SK-N-MC (cell line): ENCODE measurements around the gene RGS9.

Experiments
- DNase-seq: peaks from one replicate; pipeline ENCODE4 v3.0.0-alpha.2; 2011; ENCODE audit warnings: low read depth, low spot score
- H3K27ac ChIP-seq: fragments of 200-600 bp; sonication (generic); 2 replicates; pipeline ENCODE4 v1.5.1; 2016; ENCODE audit warnings: mixed run types
- H3K36me3 ChIP-seq: fragments of 200-600 bp; sonication (generic); 2 replicates; pipeline ENCODE4 v1.6.1; 2017; ENCODE audit warnings: antibody characterized with exemption, low read length, mixed read lengths; ENCODE audit not compliant: insufficient read depth
- H3K4me3 ChIP-seq: fragments of 200-600 bp; sonication (generic); 2 replicates; pipeline ENCODE4 v1.5.1; 2016
- H3K9ac ChIP-seq: fragments of 200-600 bp; sonication (generic); 2 replicates; pipeline ENCODE4 v1.8.0; 2017; ENCODE audit warnings: mixed run types, mixed read lengths; ENCODE audit not compliant: insufficient read length
- H3K9me3 ChIP-seq: fragments of 200-600 bp; sonication (generic); 2 replicates; pipeline ENCODE4 v1.6.1; 2017; ENCODE audit warnings: low read depth, mild to moderate bottlenecking, antibody characterized with exemption, low read length, moderate library complexity, mixed read lengths
- EZH2 ChIP-seq: fragments of 200-600 bp; sonication (generic); IDR thresholded peaks from one replicate; pipeline ENCODE4 v1.6.1; 2017; ENCODE audit warnings: antibody characterized with exemption
- FOXP2 ChIP-seq: optimal IDR thresholded peaks from 2 replicates; pipeline ENCODE3; 2011; ENCODE audit warnings: mild to moderate bottlenecking, moderate library complexity; ENCODE audit not compliant: insufficient read depth; ENCODE audit errors: extremely low read length, control extremely low read depth
- POLR2AphosphoS5 ChIP-seq: IDR thresholded peaks from 2 replicates; pipeline ENCODE4 v1.6.1; 2012; ENCODE audit warnings: mild to moderate bottlenecking, low read depth, low read length, borderline replicate concordance

Gene RGS9

DNA sequence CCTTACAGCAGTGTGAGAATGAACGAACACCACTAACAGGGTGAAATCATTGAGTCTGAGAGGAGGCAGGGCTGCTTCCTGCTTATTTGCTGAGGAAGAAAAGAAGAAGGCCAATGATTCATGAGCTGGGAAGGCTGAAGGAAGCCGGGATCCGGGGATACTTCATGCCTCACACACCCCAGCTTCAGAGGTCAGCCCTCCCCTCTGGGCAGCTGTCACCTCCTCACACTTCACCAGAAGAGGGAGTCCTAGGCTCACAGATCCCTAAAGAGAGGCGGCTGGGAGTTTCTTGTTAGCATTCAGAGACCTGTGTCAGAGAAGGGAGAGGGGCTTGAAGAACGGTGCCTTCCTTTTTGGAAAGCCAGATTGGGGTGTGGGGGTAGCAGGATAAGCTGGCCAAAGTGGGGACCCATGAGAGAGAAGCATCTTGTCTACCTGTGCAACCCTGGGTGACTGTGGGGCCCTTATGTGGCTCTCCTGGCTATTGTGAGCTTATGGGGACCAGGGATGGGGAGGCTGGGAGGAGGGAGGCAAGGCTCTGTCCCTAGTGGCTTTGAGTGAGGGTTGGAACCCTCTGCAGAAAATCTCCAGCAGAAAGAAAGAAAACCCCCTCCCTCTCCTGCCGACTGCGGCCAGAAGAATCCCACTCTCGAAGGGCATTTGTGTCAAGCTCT lies 94.6 kb downstream of the RGS9 start:
- Histone ChIP-seq H3K4me3 (no peak overlapping the region), H3K9ac (no peak overlapping the region), H3K27ac (no peak overlapping the region), H3K9me3 (no peaks in the 10 kb centered on the region), H3K36me3 (no peaks in the 10 kb centered on the region)
- no peak for DNase-seq
- TF ChIP-seq EZH2 (no peak), POLR2AphosphoS5 (no peak), FOXP2 (no peak)

DNA sequence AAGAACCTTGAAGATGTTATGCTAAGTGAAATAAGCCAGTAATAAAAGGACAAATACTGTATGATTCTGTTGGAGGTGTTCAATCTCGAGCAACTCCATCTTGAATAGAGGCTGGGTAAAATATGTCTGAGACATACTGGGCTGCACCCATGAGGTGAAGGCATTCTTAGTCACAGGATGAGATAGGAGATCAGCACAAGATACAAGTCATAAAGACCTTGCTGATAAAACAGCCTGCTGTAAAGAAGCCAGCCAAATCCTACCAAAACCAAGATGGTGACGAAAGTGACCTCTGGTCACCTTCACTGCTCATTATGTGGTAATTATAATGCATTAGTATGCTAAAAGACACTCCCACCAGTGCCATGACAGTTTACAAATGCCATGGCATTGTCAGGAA lies 98.1 kb downstream of the RGS9 start:
- no peak overlapping the region for H3K9ac ChIP-seq
- no peaks in the 10 kb centered on the region for H3K36me3 ChIP-seq
- H3K27ac ChIP-seq: no peak overlapping the region
- H3K4me3 ChIP-seq: no peak overlapping the region
- TF ChIP-seq POLR2AphosphoS5 (no peak), EZH2 (no peak), FOXP2 (no peak)
- DNase-seq: no peak
- no peaks in the 10 kb centered on the region for H3K9me3 ChIP-seq

DNA sequence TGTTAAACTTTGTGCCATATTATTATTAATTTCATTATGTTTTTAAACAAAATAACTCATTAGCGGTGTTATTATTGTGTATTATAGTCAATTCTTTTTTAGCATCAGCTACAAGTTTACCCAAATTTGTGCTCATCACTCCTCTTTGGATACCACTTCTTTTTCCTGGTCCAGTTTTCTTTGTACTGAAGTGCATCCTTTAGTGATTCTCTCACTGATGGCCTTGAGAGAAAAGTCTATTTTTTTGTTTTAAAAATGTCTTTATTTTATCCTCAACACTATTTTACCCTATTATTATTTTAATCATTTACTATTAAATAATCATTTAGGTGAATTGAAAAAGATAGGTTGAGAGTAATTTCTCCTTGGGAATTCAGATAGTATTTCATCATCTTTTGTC lies 99.2 kb downstream of the RGS9 start:
- no peak for DNase-seq
- H3K9me3 ChIP-seq: no peaks in the 10 kb centered on the region
- H3K27ac ChIP-seq: no peak overlapping the region
- TF ChIP-seq POLR2AphosphoS5 (no peak), FOXP2 (no peak), EZH2 (no peak)
- H3K36me3 ChIP-seq: no peaks in the 10 kb centered on the region
- no peak overlapping the region for H3K4me3 ChIP-seq
- no peak overlapping the region for H3K9ac ChIP-seq

DNA sequence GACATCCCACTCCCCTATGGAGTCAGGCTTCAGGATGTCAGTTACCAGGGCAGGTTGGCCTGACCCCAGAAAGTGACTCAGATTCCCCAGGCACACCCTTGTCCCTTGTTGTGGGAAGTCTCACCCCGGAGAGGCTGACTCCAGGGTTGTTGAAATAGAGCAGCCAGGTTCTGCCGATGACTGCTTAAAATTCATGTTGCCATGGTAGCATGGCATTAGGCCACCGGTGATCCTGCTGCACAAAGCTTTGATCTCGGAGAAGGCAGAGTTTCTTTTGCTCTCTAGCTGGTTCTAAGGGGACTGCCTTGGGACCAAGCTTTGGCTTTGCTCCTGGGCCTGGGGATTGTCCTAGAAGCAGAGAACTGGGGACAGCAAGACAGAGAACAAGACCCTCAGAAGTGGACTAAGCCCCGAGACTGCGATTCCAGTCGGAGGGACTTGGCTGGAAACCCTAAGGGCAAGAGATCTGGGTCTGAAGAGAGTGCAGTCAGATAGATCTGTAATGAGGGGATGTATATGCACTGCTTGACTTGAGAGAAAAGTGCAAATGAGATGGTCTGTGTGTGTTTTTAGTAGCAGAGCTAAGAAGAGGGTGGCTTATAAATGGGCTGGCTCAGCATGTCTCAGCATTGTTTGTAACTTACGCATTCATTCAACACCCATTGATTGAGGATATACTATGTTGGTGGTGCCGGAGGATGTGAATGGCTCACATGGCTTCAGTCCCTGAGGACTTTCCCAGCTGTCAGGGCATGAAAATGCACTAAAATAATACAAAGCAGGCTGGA lies 106.9 kb downstream of the RGS9 start:
- no peak overlapping the region for H3K9ac ChIP-seq

DNA sequence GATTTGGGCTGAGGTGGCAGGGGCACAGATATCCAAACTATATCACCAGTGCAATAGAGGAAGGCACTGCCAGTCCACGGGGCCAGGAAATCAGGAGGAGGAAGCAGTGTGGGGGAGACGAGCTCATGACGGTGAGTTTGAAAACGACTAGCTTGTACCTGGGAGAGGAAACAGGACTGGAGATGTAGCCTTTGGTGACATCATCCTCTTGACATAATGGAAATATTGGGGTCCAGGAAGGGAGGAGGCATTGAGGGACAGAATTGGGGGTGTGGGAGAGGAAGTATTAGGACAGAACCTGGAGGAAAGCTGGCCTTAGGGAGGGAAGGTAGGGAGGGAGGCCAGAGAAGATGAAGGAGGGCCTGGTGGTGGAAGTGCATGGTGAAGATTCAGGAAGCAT lies 109.1 kb downstream of the RGS9 start:
- H3K36me3 ChIP-seq: no peaks in the 10 kb centered on the region
- H3K27ac ChIP-seq: no peak overlapping the region
- no peak overlapping the region for H3K9ac ChIP-seq
- no peak overlapping the region for H3K4me3 ChIP-seq
- H3K9me3 ChIP-seq: no peaks in the 10 kb centered on the region
- no peak for DNase-seq
- TF ChIP-seq EZH2: no peak
- no peak for TF ChIP-seq POLR2AphosphoS5
- no peak for TF ChIP-seq FOXP2

More for the DNA sequence above, 106.9 kb downstream of the RGS9 start:
- Histone ChIP-seq H3K36me3 (no peaks in the 10 kb centered on the region), H3K4me3 (no peak overlapping the region), H3K27ac (no peak overlapping the region), H3K9me3 (no peaks in the 10 kb centered on the region)
- DNase-seq: no peak
- no peak for TF ChIP-seq FOXP2
- TF ChIP-seq POLR2AphosphoS5: no peak
- no peak for TF ChIP-seq EZH2

DNA sequence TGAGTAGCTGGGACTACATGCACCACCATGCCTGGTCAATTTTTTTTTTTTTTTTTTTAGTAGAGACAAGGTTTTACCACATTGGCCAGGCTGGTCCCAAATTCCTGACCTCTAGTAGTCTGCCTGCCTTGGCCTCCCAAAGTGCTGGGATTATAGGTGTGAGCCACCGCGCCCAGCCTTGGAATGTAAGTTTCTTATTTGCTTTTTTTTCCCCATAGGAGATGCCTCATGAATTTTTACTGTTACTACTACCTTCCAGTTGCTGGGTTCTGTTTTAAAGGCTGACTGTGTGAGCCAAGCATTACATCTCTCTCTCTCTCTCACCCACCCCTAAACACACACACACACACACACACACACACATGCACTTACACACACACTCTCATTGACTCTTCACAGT lies 112.6 kb downstream of the RGS9 start:
- Histone ChIP-seq H3K4me3 (no peak overlapping the region), H3K9me3 (no peaks in the 10 kb centered on the region), H3K36me3 (no peaks in the 10 kb centered on the region), H3K9ac (no peak overlapping the region), H3K27ac (no peak overlapping the region)
- no peak for DNase-seq
- TF ChIP-seq EZH2 (no peak), POLR2AphosphoS5 (no peak), FOXP2 (no peak)

DNA sequence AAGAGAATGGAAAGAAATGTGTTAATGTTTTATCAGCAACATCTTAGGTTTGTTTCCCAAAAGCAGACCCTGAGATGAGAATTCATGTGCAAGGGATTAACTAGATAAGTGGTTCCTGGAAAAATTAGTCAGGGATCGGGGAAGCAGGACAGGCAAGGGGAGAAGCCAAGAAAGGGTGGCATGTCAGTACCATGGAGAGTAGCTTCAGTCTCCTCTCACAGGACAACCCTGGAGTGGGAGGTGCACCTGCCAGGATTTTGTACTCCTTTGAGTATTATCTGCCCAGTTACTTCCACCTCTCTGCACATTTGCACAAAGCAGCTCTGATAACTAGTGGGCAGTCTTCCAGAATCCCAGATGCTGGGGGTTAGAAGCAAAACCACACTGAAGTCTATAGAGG lies 117.0 kb downstream of the RGS9 start:
- TF ChIP-seq FOXP2 (no peak), EZH2 (no peak), POLR2AphosphoS5 (no peak)
- H3K27ac ChIP-seq: no peak overlapping the region

DNA sequence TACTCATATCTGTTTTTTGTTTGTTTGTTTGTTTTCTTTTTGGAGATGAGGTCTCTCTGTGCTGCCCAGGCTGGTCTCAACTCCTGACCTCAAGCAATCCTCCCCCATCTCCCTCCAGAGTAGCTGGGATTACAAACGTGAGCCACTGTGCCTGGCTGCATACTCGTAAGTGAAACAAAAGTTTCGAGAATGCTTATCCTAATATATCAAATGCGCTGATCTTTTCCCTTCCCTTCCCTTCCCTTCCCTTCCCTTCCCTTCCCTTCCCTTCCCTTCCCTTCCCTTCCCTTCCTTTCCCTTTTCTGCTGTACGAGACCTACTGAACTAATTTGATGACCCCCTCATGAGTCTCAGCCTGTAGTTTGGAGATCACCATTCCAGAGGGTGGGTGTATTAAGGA lies 122.1 kb downstream of the RGS9 start:
- TF ChIP-seq EZH2 (no peak), POLR2AphosphoS5 (no peak), FOXP2 (no peak)
- H3K9me3 ChIP-seq: no peaks in the 10 kb centered on the region
- no peak overlapping the region for H3K27ac ChIP-seq
- H3K4me3 ChIP-seq: no peak overlapping the region
- no peaks in the 10 kb centered on the region for H3K36me3 ChIP-seq
- no peak overlapping the region for H3K9ac ChIP-seq
- DNase-seq: no peak

More for the DNA sequence above, 117.0 kb downstream of the RGS9 start:
- H3K36me3 ChIP-seq: no peaks in the 10 kb centered on the region
- no peak overlapping the region for H3K9ac ChIP-seq
- H3K9me3 ChIP-seq: no peaks in the 10 kb centered on the region
- H3K4me3 ChIP-seq: no peak overlapping the region
- DNase-seq: no peak
